ENCODE data around the gene CDKN1B.

CDKN1B gene

DNA sequence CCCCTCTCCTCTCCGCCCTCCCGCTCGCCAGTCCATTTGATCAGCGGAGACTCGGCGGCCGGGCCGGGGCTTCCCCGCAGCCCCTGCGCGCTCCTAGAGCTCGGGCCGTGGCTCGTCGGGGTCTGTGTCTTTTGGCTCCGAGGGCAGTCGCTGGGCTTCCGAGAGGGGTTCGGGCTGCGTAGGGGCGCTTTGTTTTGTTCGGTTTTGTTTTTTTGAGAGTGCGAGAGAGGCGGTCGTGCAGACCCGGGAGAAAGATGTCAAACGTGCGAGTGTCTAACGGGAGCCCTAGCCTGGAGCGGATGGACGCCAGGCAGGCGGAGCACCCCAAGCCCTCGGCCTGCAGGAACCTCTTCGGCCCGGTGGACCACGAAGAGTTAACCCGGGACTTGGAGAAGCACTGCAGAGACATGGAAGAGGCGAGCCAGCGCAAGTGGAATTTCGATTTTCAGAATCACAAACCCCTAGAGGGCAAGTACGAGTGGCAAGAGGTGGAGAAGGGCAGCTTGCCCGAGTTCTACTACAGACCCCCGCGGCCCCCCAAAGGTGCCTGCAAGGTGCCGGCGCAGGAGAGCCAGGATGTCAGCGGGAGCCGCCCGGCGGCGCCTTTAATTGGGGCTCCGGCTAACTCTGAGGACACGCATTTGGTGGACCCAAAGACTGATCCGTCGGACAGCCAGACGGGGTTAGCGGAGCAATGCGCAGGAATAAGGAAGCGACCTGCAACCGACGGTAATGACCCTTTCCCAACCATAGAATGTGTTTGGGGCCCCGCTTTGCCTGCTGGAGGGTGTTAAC, 615 bp downstream of the CDKN1B start:
- Histone ChIP-seq H3K4me3 (replicated peaks; ENCODE audit: insufficient read depth, low read length) (peak overlapping the region; percentile 60), H3K27me3 (ENCODE audit: insufficient read depth, poor library complexity, severe bottlenecking) (no peaks in the 10 kb centered on the region), H3K27ac (replicated peaks) (peak overlapping the region; percentile 100)
- peak in 1 of 2 experiments; percentile 76 for DNase-seq (ENCODE audit: low read depth in 1 of 2, low spot score in 1 of 2)
- TF ChIP-seq SPI1 (IDR thresholded peaks at IDR 0.05; ENCODE audit: borderline replicate concordance, low read depth) (peak; percentile 44; the same call in 1 of the 2 replicates), POLR2AphosphoS5 (IDR thresholded peaks at IDR 0.05; ENCODE audit: low read depth) (peak; percentile 37)
- TF ChIP-seq, protein P1, sequence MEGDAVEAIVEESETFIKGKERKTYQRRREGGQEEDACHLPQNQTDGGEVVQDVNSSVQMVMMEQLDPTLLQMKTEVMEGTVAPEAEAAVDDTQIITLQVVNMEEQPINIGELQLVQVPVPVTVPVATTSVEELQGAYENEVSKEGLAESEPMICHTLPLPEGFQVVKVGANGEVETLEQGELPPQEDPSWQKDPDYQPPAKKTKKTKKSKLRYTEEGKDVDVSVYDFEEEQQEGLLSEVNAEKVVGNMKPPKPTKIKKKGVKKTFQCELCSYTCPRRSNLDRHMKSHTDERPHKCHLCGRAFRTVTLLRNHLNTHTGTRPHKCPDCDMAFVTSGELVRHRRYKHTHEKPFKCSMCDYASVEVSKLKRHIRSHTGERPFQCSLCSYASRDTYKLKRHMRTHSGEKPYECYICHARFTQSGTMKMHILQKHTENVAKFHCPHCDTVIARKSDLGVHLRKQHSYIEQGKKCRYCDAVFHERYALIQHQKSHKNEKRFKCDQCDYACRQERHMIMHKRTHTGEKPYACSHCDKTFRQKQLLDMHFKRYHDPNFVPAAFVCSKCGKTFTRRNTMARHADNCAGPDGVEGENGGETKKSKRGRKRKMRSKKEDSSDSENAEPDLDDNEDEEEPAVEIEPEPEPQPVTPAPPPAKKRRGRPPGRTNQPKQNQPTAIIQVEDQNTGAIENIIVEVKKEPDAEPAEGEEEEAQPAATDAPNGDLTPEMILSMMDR (IDR thresholded peaks at IDR 0.05; ENCODE audit: insufficient read depth, low read length): no peak

DNA sequence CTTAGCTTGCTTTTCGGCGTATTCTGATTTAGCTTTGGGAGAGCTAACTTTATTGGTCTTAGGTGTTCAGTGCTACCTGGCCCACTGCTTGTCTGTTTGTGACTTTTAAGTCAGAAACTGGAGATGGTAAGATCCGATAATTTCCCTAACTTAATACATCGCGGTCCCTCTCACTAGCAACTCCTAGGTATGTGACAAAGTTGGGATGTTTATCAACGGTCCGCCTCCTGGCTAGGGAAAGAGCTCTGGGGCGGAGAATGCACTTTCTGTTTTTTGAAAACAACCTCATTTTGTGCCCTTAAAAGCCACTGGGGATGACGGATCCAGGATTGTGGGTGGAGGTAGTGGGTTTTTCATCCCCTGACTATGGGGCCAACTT, 1.2 kb downstream of the CDKN1B start:
- H3K4me3 ChIP-seq (replicated peaks; ENCODE audit: insufficient read depth, low read length): peak overlapping the region; percentile 60
- no peaks in the 10 kb centered on the region for H3K27me3 ChIP-seq (ENCODE audit: insufficient read depth, poor library complexity, severe bottlenecking)
- TF ChIP-seq POLR2AphosphoS5 (IDR thresholded peaks at IDR 0.05; ENCODE audit: low read depth) (0 out of 2 replicates have a peak, but pooled peaks have one; percentile 10), SPI1 (IDR thresholded peaks at IDR 0.05; ENCODE audit: borderline replicate concordance, low read depth) (no peak)
- peak overlapping the region; percentile 100 for H3K27ac ChIP-seq (replicated peaks)
- DNase-seq (ENCODE audit: low read depth in 1 of 2, low spot score in 1 of 2): no peak

DNA sequence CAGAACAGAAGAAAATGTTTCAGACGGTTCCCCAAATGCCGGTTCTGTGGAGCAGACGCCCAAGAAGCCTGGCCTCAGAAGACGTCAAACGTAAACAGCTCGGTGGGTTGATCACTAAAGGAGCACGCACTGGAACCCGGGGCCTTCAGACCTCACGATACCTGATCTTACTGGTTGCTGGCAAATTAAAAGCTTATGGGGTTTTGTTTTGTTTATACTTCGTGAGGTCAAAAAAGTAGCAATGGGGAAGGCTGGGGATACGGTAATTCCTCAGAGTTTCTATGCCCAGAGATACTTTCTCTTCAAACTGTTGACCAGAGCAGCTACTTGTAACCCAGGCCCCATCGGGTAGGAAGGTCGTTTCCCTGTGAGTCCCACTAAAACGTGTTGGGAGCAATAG, 1.7 kb downstream of the CDKN1B start:
- Histone ChIP-seq H3K4me3 (replicated peaks; ENCODE audit: insufficient read depth, low read length) (peak overlapping the region; percentile 60), H3K27me3 (ENCODE audit: insufficient read depth, poor library complexity, severe bottlenecking) (no peaks in the 10 kb centered on the region), H3K27ac (replicated peaks) (peak overlapping the region; percentile 100)
- TF ChIP-seq POLR2AphosphoS5 (IDR thresholded peaks at IDR 0.05; ENCODE audit: low read depth) (no peak), SPI1 (IDR thresholded peaks at IDR 0.05; ENCODE audit: borderline replicate concordance, low read depth) (no peak), GABPA (IDR thresholded peaks at IDR 0.05; ENCODE audit: low read depth) (no peak)
- TF ChIP-seq, protein P1 (IDR thresholded peaks at IDR 0.05; ENCODE audit: insufficient read depth, low read length): no peak
- TF ChIP-seq, protein P2, sequence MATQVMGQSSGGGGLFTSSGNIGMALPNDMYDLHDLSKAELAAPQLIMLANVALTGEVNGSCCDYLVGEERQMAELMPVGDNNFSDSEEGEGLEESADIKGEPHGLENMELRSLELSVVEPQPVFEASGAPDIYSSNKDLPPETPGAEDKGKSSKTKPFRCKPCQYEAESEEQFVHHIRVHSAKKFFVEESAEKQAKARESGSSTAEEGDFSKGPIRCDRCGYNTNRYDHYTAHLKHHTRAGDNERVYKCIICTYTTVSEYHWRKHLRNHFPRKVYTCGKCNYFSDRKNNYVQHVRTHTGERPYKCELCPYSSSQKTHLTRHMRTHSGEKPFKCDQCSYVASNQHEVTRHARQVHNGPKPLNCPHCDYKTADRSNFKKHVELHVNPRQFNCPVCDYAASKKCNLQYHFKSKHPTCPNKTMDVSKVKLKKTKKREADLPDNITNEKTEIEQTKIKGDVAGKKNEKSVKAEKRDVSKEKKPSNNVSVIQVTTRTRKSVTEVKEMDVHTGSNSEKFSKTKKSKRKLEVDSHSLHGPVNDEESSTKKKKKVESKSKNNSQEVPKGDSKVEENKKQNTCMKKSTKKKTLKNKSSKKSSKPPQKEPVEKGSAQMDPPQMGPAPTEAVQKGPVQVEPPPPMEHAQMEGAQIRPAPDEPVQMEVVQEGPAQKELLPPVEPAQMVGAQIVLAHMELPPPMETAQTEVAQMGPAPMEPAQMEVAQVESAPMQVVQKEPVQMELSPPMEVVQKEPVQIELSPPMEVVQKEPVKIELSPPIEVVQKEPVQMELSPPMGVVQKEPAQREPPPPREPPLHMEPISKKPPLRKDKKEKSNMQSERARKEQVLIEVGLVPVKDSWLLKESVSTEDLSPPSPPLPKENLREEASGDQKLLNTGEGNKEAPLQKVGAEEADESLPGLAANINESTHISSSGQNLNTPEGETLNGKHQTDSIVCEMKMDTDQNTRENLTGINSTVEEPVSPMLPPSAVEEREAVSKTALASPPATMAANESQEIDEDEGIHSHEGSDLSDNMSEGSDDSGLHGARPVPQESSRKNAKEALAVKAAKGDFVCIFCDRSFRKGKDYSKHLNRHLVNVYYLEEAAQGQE (IDR thresholded peaks at IDR 0.05; ENCODE audit: insufficient replicate concordance, low read depth): no peak
- DNase-seq (ENCODE audit: low read depth in 1 of 2, low spot score in 1 of 2): peak in 1 of 2 experiments; percentile 37

DNA sequence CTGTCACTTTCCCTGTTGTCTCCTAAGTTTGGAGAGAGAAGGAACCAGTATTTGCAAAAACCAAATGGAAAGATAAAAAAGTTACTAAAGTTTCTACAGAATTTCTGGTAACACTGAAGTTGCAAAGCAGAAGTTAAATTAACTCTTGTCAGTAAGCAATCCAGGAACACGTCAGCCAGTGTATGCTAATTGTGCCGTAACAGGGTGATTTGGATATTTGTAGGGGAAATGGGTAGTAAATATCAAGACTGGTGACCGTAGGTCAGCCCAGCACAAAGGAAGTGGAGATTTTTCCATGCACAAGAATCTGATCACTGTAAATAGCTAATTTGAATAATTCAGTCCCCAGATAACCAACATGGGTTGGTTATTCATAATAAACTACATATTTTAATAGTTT, 2.3 kb downstream of the CDKN1B start:
- DNase-seq (ENCODE audit: low read depth in 1 of 2, low spot score in 1 of 2): peak in 1 of 2 experiments; percentile 68
- Histone ChIP-seq H3K27me3 (ENCODE audit: insufficient read depth, poor library complexity, severe bottlenecking) (no peaks in the 10 kb centered on the region), H3K27ac (replicated peaks) (peak overlapping the region; percentile 100), H3K4me3 (replicated peaks; ENCODE audit: insufficient read depth, low read length) (peak overlapping the region; percentile 60)
- TF ChIP-seq, protein P1 (IDR thresholded peaks at IDR 0.05; ENCODE audit: insufficient read depth, low read length): no peak
- TF ChIP-seq POLR2AphosphoS5 (IDR thresholded peaks at IDR 0.05; ENCODE audit: low read depth): no peak
- TF ChIP-seq SPI1 (IDR thresholded peaks at IDR 0.05; ENCODE audit: borderline replicate concordance, low read depth): peak; percentile 46; the same call in 1 of the 2 replicates
- no peak for TF ChIP-seq GABPA (IDR thresholded peaks at IDR 0.05; ENCODE audit: low read depth)

DNA sequence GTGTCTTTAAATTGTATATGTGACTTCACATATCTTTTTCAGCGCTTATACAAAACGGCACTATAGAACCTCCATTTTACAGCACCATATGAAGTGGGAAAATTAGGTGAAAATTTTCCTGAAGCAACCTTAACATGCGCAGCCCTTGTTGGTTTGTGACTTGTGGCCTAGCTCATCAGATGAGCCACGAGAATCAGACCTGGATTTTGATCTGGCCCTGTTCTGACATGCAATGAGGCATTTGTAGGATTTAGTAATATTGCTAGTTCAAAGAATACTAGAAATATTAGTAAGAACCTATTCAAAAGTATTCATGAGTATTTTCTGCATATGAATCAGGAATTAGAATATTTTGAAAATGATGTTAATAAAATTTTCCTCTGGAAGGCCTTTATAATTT, 2.9 kb downstream of the CDKN1B start:
- DNase-seq (ENCODE audit: low read depth in 1 of 2, low spot score in 1 of 2): no peak
- peak overlapping the region; percentile 100 for H3K27ac ChIP-seq (replicated peaks)
- TF ChIP-seq, protein P2 (IDR thresholded peaks at IDR 0.05; ENCODE audit: insufficient replicate concordance, low read depth): no peak
- no peak for TF ChIP-seq SPI1 (IDR thresholded peaks at IDR 0.05; ENCODE audit: borderline replicate concordance, low read depth)
- no peak for TF ChIP-seq POLR2AphosphoS5 (IDR thresholded peaks at IDR 0.05; ENCODE audit: low read depth)
- no peak for TF ChIP-seq GABPA (IDR thresholded peaks at IDR 0.05; ENCODE audit: low read depth)
- TF ChIP-seq, protein P1 (IDR thresholded peaks at IDR 0.05; ENCODE audit: insufficient read depth, low read length): no peak
- H3K4me3 ChIP-seq (replicated peaks; ENCODE audit: insufficient read depth, low read length): peak overlapping the region; percentile 60
- no peaks in the 10 kb centered on the region for H3K27me3 ChIP-seq (ENCODE audit: insufficient read depth, poor library complexity, severe bottlenecking)
